ENCODE data around the gene SCN10A.
A peak's percentile ranks its signal among the peaks of the same experiment; 100 is the strongest.

Gene SCN10A

GRCh38 chr3:38717355-38718240 is 98.4 kb downstream of the SCN10A start:
- no peak for DNase-seq

GRCh38 chr3:38713121-38713520 is 102.9 kb downstream of the SCN10A start:
- DNase-seq = no peak

- DNase-seq = no peak
Measured at GRCh38 chr3:38711321-38711720, 104.7 kb downstream of the SCN10A start.

- no peak for DNase-seq
Measured at GRCh38 chr3:38707730-38708129, 108.3 kb downstream of the SCN10A start.

GRCh38 chr3:38706961-38707360 is 109.1 kb downstream of the SCN10A start:
- DNase-seq = no peak

- DNase-seq = no peak
Measured at GRCh38 chr3:38702231-38702630, 113.8 kb downstream of the SCN10A start.

GRCh38 chr3:38698760-38699159 is 117.3 kb downstream of the SCN10A start:
- no peak for DNase-seq

GRCh38 chr3:38698061-38698460 is 118.0 kb downstream of the SCN10A start:
- DNase-seq = no peak

- DNase-seq = no peak
Measured at GRCh38 chr3:38696034-38696433, 120.0 kb downstream of the SCN10A start.

- DNase-seq = no peak
Measured at GRCh38 chr3:38690185-38690584, 125.8 kb downstream of the SCN10A start.

GRCh38 chr3:38689774-38690173 is 126.2 kb downstream of the SCN10A start:
- no peak for DNase-seq

GRCh38 chr3:38689346-38689745 is 126.7 kb downstream of the SCN10A start:
- no peak for DNase-seq

GRCh38 chr3:38687321-38687720 is 128.7 kb downstream of the SCN10A start:
- no peak for DNase-seq

- DNase-seq = no peak
Measured at GRCh38 chr3:38684546-38684945, 131.5 kb downstream of the SCN10A start.

- no peak for DNase-seq
Measured at GRCh38 chr3:38669668-38670067, 146.3 kb downstream of the SCN10A start.

GRCh38 chr3:38662544-38662943 is 153.5 kb downstream of the SCN10A start:
- no peak for DNase-seq

- no peak for DNase-seq
Measured at GRCh38 chr3:38658841-38659240, 157.2 kb downstream of the SCN10A start.

GRCh38 chr3:38657369-38657768 is 158.6 kb downstream of the SCN10A start:
- DNase-seq = no peak

- no peak for DNase-seq
Measured at GRCh38 chr3:38655708-38656300, 160.2 kb downstream of the SCN10A start.

- no peak for DNase-seq
Measured at GRCh38 chr3:38653685-38654537, 162.1 kb downstream of the SCN10A start.

GRCh38 chr3:38652934-38653333 is 163.1 kb downstream of the SCN10A start:
- DNase-seq = no peak

GRCh38 chr3:38651153-38651789 is 164.7 kb downstream of the SCN10A start:
- peak; percentile 59 for DNase-seq

Data from activated gamma-delta T cell treated with Interleukin-2 at 50 U/mL for 16 hours (primary cell).